CD14-positive monocyte (primary cell): Measurements from ENCODE around the gene LRP10. TPM values are rescaled to one million over a fixed set of nuclear protein-coding genes. Genes with fewer than 3 reads are reported as not detected.

Experiments used
- DNase-seq, 3 donors: peaks; one replicate each; pipeline ENCODE4 v3.0.0-alpha.2; 2011 to 2022
- H2AFZ ChIP-seq: 2 replicates; pipeline ENCODE4 v1.6.0; 2012; ENCODE audit warnings: mild to moderate bottlenecking, low read depth, low read length, inconsistent platforms; ENCODE audit not compliant: insufficient read depth, poor library complexity, severe bottlenecking
- H3K27ac ChIP-seq, 2 donors: 1 replicate in 1 of 2; 2 replicates in 1 of 2; pipeline ENCODE4 v1.5.1; 2012 to 2013; ENCODE audit warnings: low read length in 2 of 2, control low read depth in 1 of 2, inconsistent platforms in 1 of 2, low read depth in 1 of 2, mild to moderate bottlenecking in 1 of 2
- H3K27me3 ChIP-seq, 2 donors: one replicate each; pipeline versions ENCODE4 v1.6.0 to v1.6.1; 2011 to 2013; ENCODE audit warnings: low read length in 2 of 2; ENCODE audit not compliant: control insufficient read depth in 2 of 2, insufficient read depth in 2 of 2
- H3K36me3 ChIP-seq, 2 donors: replicated peaks in 1 of 2; 1 replicate in 1 of 2; 2 replicates in 1 of 2; pipeline versions ENCODE4 v1.5.1 to v1.6.1; 2012 to 2013; ENCODE audit warnings: low read length in 2 of 2, control low read depth in 1 of 2, inconsistent platforms in 1 of 2, mild to moderate bottlenecking in 1 of 2; ENCODE audit not compliant: insufficient read depth in 2 of 2, control insufficient read depth in 1 of 2
- H3K4me1 ChIP-seq, 2 donors: 1 replicate in 1 of 2; 2 replicates in 1 of 2; pipeline versions ENCODE4 v1.5.1 to v1.6.1; 2012 to 2013; ENCODE audit warnings: low read length in 2 of 2, control low read depth in 1 of 2, inconsistent platforms in 1 of 2, mild to moderate bottlenecking in 1 of 2, moderate library complexity in 1 of 2; ENCODE audit not compliant: insufficient read depth in 2 of 2, control insufficient read depth in 1 of 2
- H3K4me2 ChIP-seq: replicated peaks from 2 replicates; pipeline ENCODE3; 2012; ENCODE audit warnings: low read length, moderate library complexity, mild to moderate bottlenecking; ENCODE audit not compliant: poor library complexity, severe bottlenecking; ENCODE audit errors: extremely low read depth
- H3K4me3 ChIP-seq, 3 experiments: fragments of 200-600 bp in 1 of 3; sonication (generic) in 1 of 3; replicated peaks in 1 of 3; 1 replicate in 2 of 3; 2 replicates in 1 of 3; pipeline ENCODE4 v1.5.1; 2011 to 2013; ENCODE audit warnings: low read length in 3 of 3, mild to moderate bottlenecking in 3 of 3, control low read depth in 2 of 3, low read depth in 2 of 3, inconsistent platforms in 1 of 3, moderate library complexity in 1 of 3
- H3K79me2 ChIP-seq: 2 replicates; pipeline ENCODE4 v1.6.0; 2012; ENCODE audit warnings: mild to moderate bottlenecking, control low read depth, inconsistent platforms, low read length, moderate library complexity; ENCODE audit not compliant: insufficient read depth
- H3K9ac ChIP-seq: 2 replicates; pipeline ENCODE4 v1.6.0; 2017; ENCODE audit warnings: low read length, mild to moderate bottlenecking; ENCODE audit not compliant: insufficient read depth, poor library complexity, severe bottlenecking
- H3K9me3 ChIP-seq, 2 donors: replicated peaks in 1 of 2; 1 replicate in 1 of 2; 2 replicates in 1 of 2; pipeline versions ENCODE4 v1.5.1 to v1.6.1; 2012 to 2013; ENCODE audit warnings: low read length in 2 of 2, control low read depth in 1 of 2; ENCODE audit not compliant: control insufficient read depth in 1 of 2, insufficient read depth in 1 of 2
- H4K20me1 ChIP-seq: 2 replicates; pipeline ENCODE4 v1.6.0; 2012; ENCODE audit warnings: mild to moderate bottlenecking, low read length, control low read depth, moderate library complexity; ENCODE audit not compliant: insufficient read depth
- H3K27ac Mint-ChIP-seq, 7 donors: one replicate each; pipeline ENCODE4 v1.8.0; 2020; ENCODE audit warnings: mild to moderate bottlenecking in 7 of 7, mixed read lengths in 7 of 7, moderate library complexity in 6 of 7, inconsistent platforms in 2 of 7
- H3K27me3 Mint-ChIP-seq, 3 donors: one replicate each; pipeline ENCODE4 v1.8.0; 2021 to 2022; ENCODE audit warnings: low read depth in 3 of 3, mild to moderate bottlenecking in 3 of 3, mixed read lengths in 3 of 3, moderate library complexity in 3 of 3, inconsistent platforms in 1 of 3
- H3K36me3 Mint-ChIP-seq, 2 donors: one replicate each; pipeline ENCODE4 v1.8.0; 2020; ENCODE audit warnings: mixed read lengths in 2 of 2, inconsistent platforms in 1 of 2, mild to moderate bottlenecking in 1 of 2
- H3K4me1 Mint-ChIP-seq: one replicate; pipeline ENCODE4 v1.8.0; 2020; ENCODE audit warnings: mild to moderate bottlenecking, mixed read lengths
- H3K4me3 Mint-ChIP-seq, 2 donors: one replicate each; pipeline ENCODE4 v1.8.0; 2020; ENCODE audit warnings: mild to moderate bottlenecking in 2 of 2, mixed read lengths in 2 of 2, moderate library complexity in 1 of 2
- H3K9me3 Mint-ChIP-seq, 7 donors: one replicate each; pipeline ENCODE4 v1.8.0; 2020 to 2022; ENCODE audit warnings: mixed read lengths in 7 of 7, mild to moderate bottlenecking in 6 of 7, moderate library complexity in 6 of 7, inconsistent platforms in 2 of 7
- WGBS: methylation state at CpG from one replicate; pipeline ENCODE4 v1.1.5; 2013; ENCODE audit warnings: missing lambda C conversion rate; ENCODE audit not compliant: insufficient coverage; 5-methylcytosine and 5-hydroxymethylcytosine counted together
- intact Hi-C, 2 donors: fragments of 100-400 bp; cut with micrococcal nuclease; formaldehyde crosslinking; loops; one replicate each; pipeline versions ENCODE4 v1.15.0 to v1.15.1; 2023
- polyA plus RNA-seq, 3 donors: library from polyadenylated mRNA; depleted of rRNA in 1 of 3; unstranded in 2 of 3; stranded (reverse) in 1 of 3; fragments of 300-500 nt in 2 of 3; fragments of >200 nt in 1 of 3; fragmentation: Illumina TruSeq in 2 of 3; gene quantifications; 1 replicate in 2 of 3; 2 replicates in 1 of 3; pipeline ENCODE4 v1.2.3, GENCODE V29; 2012 to 2021
- TF ChIP-seq, protein P1 (sequence below): fragments of 200-600 bp; IDR thresholded peaks from one replicate; pipeline ENCODE4 v1.8.0; 2022; ENCODE audit warnings: antibody characterized with exemption, mild to moderate bottlenecking

The LRP10 gene
- polyA plus RNA-seq, 3 donors, result 39.0 to 65.1 (median 51.5) TPM

DNA sequence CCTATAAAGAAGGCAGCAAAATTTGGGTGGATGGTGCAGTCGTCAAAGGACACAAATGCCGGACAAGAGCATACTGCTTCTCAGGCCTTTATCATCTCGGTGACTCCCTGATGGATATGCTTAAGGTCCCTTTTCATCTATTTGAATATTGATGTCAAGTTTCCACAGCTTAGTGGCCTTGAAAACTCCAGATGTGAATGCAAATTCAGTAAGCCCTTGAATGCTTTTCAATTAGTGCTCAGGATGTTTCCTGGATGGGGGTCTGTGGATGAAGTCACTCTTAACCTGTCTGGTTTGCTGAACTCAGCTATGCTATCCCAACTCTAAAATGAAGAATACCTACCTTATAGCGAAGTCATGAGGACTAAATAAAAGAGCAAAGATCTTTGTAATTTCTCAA lies 22.2 kb downstream of the LRP10 start:
- Mint-ChIP-seq H3K9me3 (peaks cover 0 to 2% (median 0%) of the 10 kb centered on the region in 7 donors), H3K27me3 (peaks cover 0 to 1% (median 0%) of the 10 kb centered on the region in 3 donors), H3K36me3 (peaks cover 43% of the 10 kb centered on the region in 2 donors), H3K4me3 (no peak overlapping the region), H3K4me1 (no peaks in the 10 kb centered on the region), H3K27ac (no peak overlapping the region)
- H3K9ac ChIP-seq, result no peak overlapping the region
- no peak overlapping the region for H3K27ac ChIP-seq
- no peaks in the 10 kb centered on the region for H4K20me1 ChIP-seq
- H2AFZ ChIP-seq, result no peak overlapping the region
- H3K4me3 ChIP-seq, result no peak overlapping the region
- H3K4me1 ChIP-seq, result no peaks in the 10 kb centered on the region
- H3K27me3 ChIP-seq, result no peaks in the 10 kb centered on the region
- no peak for DNase-seq
- TF ChIP-seq, protein P1, sequence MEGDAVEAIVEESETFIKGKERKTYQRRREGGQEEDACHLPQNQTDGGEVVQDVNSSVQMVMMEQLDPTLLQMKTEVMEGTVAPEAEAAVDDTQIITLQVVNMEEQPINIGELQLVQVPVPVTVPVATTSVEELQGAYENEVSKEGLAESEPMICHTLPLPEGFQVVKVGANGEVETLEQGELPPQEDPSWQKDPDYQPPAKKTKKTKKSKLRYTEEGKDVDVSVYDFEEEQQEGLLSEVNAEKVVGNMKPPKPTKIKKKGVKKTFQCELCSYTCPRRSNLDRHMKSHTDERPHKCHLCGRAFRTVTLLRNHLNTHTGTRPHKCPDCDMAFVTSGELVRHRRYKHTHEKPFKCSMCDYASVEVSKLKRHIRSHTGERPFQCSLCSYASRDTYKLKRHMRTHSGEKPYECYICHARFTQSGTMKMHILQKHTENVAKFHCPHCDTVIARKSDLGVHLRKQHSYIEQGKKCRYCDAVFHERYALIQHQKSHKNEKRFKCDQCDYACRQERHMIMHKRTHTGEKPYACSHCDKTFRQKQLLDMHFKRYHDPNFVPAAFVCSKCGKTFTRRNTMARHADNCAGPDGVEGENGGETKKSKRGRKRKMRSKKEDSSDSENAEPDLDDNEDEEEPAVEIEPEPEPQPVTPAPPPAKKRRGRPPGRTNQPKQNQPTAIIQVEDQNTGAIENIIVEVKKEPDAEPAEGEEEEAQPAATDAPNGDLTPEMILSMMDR, result no peak
- no CpG with 5 or more reads among the region's 4 CpGs for WGBS
- no peaks in the 10 kb centered on the region for H3K9me3 ChIP-seq
- intact Hi-C loops, result no loop called here
- H3K79me2 ChIP-seq, result no peaks in the 10 kb centered on the region
- no peak overlapping the region for H3K4me2 ChIP-seq
- H3K36me3 ChIP-seq, result peaks cover 8 to 47% of the 10 kb centered on the region in 2 donors

DNA sequence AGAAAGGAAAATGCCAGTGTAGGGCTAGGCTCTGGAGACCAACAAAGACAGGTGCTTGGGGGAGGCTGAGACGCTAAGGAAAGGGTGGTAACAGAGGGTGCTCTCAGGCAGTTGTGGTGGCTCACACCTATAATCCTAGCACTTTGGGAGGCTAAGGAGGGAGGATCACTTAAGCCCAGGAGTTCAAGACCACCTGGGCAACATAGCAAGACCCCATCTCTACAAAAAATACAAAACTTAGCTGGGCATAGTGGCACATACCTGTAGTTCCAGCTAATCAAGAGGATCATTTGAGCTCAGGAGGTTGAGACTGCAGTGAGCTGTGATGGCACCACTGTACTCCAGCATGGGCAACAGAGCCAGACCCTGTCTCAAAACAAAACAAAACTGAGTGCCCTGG lies 23.9 kb downstream of the LRP10 start:
- Histone ChIP-seq H3K27me3 (no peaks in the 10 kb centered on the region), H3K4me2 (no peak overlapping the region), H4K20me1 (no peaks in the 10 kb centered on the region), H3K27ac (no peak overlapping the region), H3K9me3 (no peaks in the 10 kb centered on the region), H2AFZ (no peak overlapping the region), H3K79me2 (no peaks in the 10 kb centered on the region), H3K36me3 (peaks cover 18 to 64% of the 10 kb centered on the region in 2 donors), H3K4me1 (no peaks in the 10 kb centered on the region), H3K9ac (no peak overlapping the region), H3K4me3 (no peak overlapping the region)
- DNase-seq, result no peak
- no CpG with 5 or more reads among the region's 1 CpG for WGBS
- intact Hi-C loops, result no loop called here
- Mint-ChIP-seq H3K9me3 (peaks cover 0 to 2% (median 0%) of the 10 kb centered on the region in 7 donors), H3K4me3 (no peak overlapping the region), H3K27me3 (no peaks in the 10 kb centered on the region), H3K36me3 (peaks cover 43 to 58% of the 10 kb centered on the region in 2 donors), H3K4me1 (peaks cover 2% of the 10 kb centered on the region), H3K27ac (no peak overlapping the region)
- TF ChIP-seq, protein P1, result no peak
